Epithelial cell of prostate (primary cell): ENCODE measurements around the gene RAI1.
"Not testable (repeated sequence)": the region's sequence is repeated elsewhere in the genome, so short reads cannot be mapped to it uniquely, and the experiment has no call there.

ENCODE experiments used
- DNase-seq: peaks from one replicate; pipeline ENCODE4 v3.0.0-alpha.2; 2011; ENCODE audit warnings: low read depth, low spot score
- H3K27ac ChIP-seq: fragments of 450-650 bp; 2 replicates; pipeline ENCODE4 v1.5.1; 2017; ENCODE audit warnings: mild to moderate bottlenecking

The RAI1 gene

GRCh38 chr17:17680477-17681186 lies 626 bp upstream of the RAI1 start:
- peak overlapping the region; percentile 90 for H3K27ac ChIP-seq
- no peak for DNase-seq

GRCh38 chr17:17681744-17682292 lies 560 bp downstream of the RAI1 start:
- no peak for DNase-seq
- H3K27ac ChIP-seq: peak overlapping the region; percentile 90

GRCh38 chr17:17682293-17682736 lies 1.1 kb downstream of the RAI1 start:
- peak overlapping the region; percentile 90 for H3K27ac ChIP-seq
- no peak for DNase-seq

- no peak for DNase-seq
- H3K27ac ChIP-seq: peak overlapping the region; percentile 90
Observed at GRCh38 chr17:17682737-17683680, 1.8 kb downstream of the RAI1 start.

GRCh38 chr17:17683710-17684365 lies 2.6 kb downstream of the RAI1 start:
- DNase-seq: no peak
- H3K27ac ChIP-seq: peak overlapping the region; percentile 90

- H3K27ac ChIP-seq: peak overlapping the region; percentile 94
- no peak for DNase-seq
Observed at GRCh38 chr17:17684906-17685774, 3.9 kb downstream of the RAI1 start.

- H3K27ac ChIP-seq: peak overlapping the region; percentile 94
- peak; percentile 50 for DNase-seq
Observed at GRCh38 chr17:17685775-17686291, 4.6 kb downstream of the RAI1 start.

GRCh38 chr17:17689312-17689711 lies 8.1 kb downstream of the RAI1 start:
- no peak overlapping the region for H3K27ac ChIP-seq
- no peak for DNase-seq

- peak overlapping the region; percentile 99 for H3K27ac ChIP-seq
- DNase-seq: not testable (repeated sequence)
Observed at GRCh38 chr17:17690233-17690632, 9.0 kb downstream of the RAI1 start.

- peak overlapping the region; percentile 99 for H3K27ac ChIP-seq
- no peak for DNase-seq
Observed at GRCh38 chr17:17691468-17692263, 10.4 kb downstream of the RAI1 start.

- no peak for DNase-seq
- peak overlapping the region; percentile 99 for H3K27ac ChIP-seq
Observed at GRCh38 chr17:17692353-17693252, 11.3 kb downstream of the RAI1 start.

GRCh38 chr17:17693253-17694168 lies 12.3 kb downstream of the RAI1 start:
- peak overlapping the region; percentile 99 for H3K27ac ChIP-seq
- DNase-seq: peak; percentile 39

- H3K27ac ChIP-seq: peak overlapping the region; percentile 99
- DNase-seq: no peak
Observed at GRCh38 chr17:17694169-17695081, 13.2 kb downstream of the RAI1 start.

- no peak overlapping the region for H3K27ac ChIP-seq
- DNase-seq: no peak
Observed at GRCh38 chr17:17696085-17696484, 14.8 kb downstream of the RAI1 start.

- H3K27ac ChIP-seq: peak overlapping the region; percentile 41
- no peak for DNase-seq
Observed at GRCh38 chr17:17696882-17697633, 15.8 kb downstream of the RAI1 start.
